Measurements from ENCODE around the gene LYST.
A peak's percentile ranks its signal among the peaks of the same experiment; 100 is the strongest.
"Not testable (repeated sequence)": the region's sequence is repeated elsewhere in the genome, so short reads cannot be mapped to it uniquely, and the experiment has no call there.

The LYST gene

DNA sequence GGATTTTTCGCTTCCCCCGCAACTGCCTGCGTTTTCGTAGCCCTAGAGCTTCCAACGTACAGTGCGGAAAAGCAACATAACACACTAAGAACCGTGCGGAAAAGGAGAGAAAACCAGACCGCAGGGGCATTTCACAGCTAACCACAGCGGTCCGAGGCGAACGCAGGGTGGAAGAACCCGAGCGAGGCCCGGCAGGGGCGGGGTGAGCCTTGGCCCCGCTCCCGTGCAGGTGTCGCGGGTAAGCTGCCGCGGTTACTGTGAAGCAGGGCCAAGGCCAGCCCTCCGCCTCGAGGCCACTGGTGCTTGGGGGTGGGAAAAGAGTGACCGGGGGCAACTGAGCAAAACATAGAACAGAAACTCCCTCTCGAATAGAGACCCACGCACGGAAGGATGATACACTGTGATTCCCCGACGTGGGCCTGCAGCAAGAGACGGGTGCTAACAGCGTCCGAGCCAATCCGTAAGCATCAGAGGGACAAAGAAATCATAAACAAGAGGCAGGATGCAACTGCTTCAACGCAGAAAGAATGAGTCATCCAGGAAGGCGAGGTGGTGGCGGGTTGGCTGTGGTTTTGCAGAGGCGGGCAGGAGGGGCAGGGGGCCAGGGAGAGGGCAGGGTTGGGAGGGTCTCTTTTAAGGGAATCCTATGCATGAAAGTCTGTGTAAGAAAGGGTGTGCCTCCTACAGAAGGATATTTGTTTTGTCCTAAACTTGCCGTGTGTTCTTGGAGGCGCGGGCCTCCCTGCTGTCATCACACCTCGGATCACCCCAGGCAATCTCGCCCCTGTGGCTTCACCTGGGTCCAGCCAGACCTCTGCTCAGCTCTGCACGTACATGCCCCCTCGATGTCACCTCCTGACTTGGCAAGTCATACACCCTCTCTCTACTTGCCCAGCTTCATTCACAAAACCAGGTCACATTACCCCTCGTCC, 224.4 kb downstream of the LYST start:
- DNase-seq (ENCODE audit: low read depth in 2 of 2, low spot score in 1 of 2) = peak; percentile 19 to 41

DNA sequence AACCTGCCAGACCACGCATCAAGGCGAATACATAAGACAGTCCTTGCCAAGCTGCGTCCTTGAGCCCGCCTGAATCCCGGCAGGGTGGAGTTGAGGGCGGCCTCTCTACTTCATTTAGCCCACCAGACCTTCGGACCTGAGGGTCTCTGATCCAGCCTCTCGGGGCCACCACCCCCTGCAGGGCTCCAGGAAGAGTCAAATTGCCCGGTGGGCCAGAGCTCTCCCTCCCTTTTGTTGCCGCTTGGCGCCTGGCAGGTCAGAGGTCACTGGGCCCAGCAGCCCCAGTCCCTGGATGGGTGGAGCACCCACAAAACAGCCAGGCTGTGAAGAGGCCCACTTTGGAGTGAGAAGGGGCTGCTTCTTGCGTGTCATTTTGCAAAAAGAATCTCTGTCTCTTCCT, 226.1 kb downstream of the LYST start:
- DNase-seq (ENCODE audit: low read depth in 2 of 2, low spot score in 1 of 2) = no peak

DNA sequence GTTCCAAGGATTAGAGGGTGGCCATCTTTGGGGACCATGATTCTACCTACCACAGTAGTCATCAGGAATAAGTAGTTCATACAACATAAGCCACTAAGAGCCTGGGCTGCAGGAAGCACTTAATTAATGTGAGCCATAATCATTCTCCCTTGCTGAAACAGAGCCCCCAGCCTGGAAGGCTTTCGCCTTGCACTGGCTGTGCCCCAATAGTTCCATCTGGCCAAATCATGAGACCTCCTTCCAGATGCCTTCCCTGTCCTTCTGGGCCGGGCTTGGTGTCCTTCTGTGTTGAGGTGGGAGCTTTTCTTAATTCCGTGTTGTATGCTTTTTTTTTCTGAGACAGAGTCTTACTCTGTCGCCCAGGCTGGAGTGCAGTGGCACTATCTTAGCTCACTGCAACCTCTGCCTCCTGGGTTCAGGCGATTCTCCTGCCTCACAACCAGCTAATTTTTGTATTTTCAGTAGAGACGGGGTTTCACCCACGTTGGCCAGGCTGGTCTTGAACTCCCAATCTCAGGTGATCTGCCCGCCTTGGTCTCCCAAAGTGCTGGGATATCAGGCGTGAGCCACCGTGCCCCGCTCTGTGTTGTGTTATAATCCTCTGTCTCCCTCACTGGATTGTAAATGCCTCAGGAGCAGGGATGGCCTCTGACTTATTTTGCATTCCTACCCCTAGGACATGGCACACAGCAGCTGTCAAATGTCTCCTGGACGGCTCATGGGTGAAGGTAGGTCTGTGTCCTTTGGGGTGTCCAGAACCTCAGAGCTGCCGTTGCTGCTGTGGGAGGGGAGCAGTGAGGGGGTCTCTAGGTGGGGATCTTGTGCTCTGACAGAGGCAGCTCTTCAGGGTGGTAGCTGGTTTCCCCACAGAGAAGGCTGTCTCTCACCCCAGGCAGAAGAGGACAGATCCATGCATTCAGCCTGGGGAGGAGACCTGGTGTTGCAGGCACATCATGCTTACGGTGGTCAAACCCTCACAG, 227.2 kb downstream of the LYST start:
- DNase-seq (ENCODE audit: low read depth in 2 of 2, low spot score in 1 of 2) = no peak

- not testable (repeated sequence) for DNase-seq (ENCODE audit: low read depth in 2 of 2, low spot score in 1 of 2)
Measured at GRCh38 chr1:235638612-235639011, 228.1 kb downstream of the LYST start.

GRCh38 chr1:235637756-235638534, 228.8 kb downstream of the LYST start:
- DNase-seq (ENCODE audit: low read depth in 2 of 2, low spot score in 1 of 2) = no peak

- no peak for DNase-seq (ENCODE audit: low read depth in 2 of 2, low spot score in 1 of 2)
Measured at GRCh38 chr1:235635938-235636662, 230.6 kb downstream of the LYST start.

DNA sequence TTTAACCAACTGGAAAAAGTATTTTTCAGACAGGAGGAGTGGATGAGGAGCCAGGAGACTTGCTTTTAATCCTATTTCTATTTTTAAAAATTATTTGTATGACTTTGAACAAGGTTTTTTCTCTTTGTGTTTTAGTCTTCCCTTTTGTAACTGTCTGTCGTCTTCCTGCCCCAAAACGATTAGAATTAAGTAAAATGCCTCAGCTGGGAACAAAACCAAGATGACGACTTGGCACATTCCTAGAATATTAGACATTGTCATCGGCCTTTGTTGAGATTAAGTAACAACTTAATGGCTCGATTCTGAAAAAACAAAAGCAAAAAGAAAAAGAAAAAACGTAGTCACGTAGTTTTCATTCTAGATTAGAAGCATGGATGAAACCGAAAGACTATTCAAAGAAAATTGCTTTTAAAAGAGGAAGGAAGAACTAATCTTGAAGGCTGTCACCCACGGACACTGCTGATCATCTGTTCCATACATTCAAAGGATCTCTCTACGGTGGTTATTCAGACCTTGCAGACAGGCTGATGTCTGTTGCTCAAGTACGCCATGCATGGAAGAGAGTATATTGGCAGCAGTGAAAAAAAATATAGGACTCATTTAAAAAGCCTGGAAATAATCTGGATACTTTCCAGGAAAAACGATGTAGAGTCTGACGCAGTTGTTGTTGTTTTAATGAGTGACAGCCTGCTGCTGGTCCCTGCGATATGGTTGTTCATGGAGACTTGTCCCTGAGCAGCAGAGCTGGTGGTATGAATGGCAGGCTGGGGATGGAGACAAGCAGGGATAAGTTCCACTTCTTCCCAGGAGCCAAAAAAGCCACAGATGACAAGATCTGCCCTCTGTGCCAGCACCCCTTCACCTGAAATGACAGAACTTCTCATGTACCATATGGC, 234.0 kb downstream of the LYST start:
- DNase-seq (ENCODE audit: low read depth in 2 of 2, low spot score in 1 of 2) = no peak

- no peak for DNase-seq (ENCODE audit: low read depth in 2 of 2, low spot score in 1 of 2)
Measured at GRCh38 chr1:235631816-235632215, 234.9 kb downstream of the LYST start.

- DNase-seq (ENCODE audit: low read depth in 2 of 2, low spot score in 1 of 2) = no peak
Measured at GRCh38 chr1:235628316-235629005, 238.2 kb downstream of the LYST start.

DNA sequence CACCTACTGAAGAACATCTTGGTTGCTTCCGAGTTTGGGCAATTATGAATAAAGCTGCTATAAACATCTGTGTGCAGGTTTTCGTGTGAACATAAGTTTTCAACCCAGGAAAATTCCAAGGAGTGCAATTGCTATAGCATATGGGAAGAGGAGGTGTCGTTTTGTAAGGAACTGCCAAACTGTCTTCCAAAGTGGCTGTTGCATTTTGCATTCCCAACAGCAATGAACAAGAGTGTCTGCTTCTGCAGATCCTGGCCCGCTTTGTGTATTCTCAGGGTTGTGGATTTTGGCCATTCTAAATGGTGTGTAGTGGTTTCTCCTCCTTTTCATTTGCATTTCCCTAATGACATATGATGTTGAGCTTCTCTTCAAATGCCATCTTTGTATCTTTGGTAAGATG, 240.9 kb downstream of the LYST start:
- DNase-seq (ENCODE audit: low read depth in 2 of 2, low spot score in 1 of 2) = no peak

GRCh38 chr1:235625340-235625739, 241.4 kb downstream of the LYST start:
- DNase-seq (ENCODE audit: low read depth in 2 of 2, low spot score in 1 of 2) = no peak

DNA sequence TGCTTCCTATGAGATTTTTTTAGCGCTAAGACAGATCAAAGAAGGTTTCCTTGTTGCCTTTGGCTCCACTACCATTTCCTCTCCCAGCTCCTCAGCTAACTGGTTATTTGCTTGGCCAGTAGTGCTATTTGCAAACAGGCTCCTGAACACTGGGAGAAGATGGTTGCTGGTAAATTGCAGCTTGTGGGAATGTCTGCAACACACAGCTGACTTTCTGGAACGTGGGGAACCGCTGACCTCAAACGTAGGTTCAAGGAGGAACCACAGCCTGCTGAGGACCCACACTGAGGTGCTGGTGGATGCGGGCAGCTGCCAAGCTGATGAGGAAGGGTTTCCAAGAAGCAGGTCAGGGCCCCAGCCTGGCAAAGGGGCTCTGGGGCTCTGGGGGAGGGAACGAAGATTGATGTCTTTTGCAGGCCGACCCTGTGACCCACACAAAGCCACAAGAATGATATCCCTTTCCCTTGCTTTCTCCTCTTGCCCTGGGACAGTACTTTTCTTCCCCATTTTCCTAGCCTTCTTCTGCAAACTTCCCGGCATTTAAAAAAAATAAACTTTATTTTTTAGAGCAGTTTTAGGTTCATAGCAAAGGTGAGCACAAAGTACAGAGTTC, 241.9 kb downstream of the LYST start:
- DNase-seq (ENCODE audit: low read depth in 2 of 2, low spot score in 1 of 2) = no peak

DNA sequence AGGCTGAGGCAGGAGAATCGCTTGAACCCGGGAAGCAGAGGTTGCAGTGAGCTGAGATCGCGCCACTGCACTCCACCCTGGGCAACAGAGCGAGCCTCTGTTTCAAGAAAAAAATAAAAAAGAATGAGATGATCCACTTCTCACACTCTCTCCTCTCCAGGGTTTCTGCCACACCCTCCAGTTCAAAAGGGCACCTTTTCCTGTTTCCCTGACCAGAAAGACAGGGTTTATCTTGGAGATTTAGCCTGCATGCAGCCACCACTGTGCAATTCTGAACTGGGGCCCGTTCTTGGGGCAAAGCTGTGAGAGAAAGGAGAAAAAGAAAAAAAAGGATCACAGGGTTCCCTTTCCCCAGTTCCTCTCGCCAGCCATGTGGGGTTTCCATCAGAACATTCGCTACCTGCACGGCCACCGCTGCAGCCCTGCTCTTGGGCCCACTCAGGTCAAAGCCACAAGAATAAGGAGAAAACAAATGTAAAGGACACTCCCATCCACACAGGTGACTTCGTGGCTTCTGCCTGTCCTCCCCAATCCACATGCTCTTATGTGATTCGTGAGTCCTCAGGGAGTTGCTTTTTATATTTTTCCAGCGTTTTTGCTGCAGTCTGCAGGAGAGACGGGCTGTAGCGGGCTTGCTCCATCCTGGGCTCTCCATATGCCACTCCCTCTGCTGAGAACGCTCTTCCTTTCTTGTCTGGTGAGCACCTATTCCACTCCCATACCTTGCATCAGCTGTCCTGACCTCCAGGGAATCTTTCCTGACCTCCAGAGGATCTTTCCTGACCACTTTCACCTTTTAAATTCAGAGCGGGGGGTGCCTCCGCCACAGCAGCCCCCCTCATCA, 243.5 kb downstream of the LYST start:
- no peak for DNase-seq (ENCODE audit: low read depth in 2 of 2, low spot score in 1 of 2)

DNA sequence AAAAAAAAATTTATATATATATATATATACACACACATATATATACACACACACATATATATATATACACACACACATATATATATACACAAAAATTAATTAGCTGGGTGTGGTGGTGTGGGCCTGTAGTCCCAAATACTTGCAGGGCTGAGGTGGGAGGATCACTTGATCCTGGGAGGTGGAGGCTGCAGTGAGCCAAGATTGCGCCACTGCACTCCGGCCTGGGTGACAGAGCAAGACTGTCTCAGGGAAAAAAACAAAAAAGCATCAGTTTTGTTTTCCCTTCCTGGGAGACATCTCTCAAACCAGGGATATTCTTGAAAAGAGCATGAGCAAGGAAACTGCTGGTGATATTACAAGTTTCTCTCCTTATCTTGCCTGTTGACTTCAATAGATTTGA, 247.6 kb downstream of the LYST start:
- DNase-seq (ENCODE audit: low read depth in 2 of 2, low spot score in 1 of 2) = not testable (repeated sequence)

DNA sequence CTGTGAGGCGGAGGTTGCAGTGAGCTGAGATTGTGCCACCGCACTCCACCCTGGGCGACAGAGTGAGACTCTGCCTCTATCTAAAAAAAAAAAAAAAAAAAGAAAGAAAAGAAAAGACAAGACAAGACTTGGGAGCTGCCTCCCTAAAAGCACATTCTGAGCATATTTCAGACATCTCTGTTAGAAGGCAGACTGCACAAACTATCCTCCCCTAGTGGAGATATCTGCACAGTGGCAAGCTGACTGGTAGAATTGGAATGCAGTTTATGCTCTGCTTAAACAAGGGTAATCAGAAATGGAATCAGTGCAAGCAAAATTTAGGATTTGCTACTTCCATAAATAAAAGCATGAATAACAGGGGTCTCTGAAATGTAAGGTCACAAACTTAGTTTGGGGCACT, 248.9 kb downstream of the LYST start:
- no peak for DNase-seq (ENCODE audit: low read depth in 2 of 2, low spot score in 1 of 2)

GRCh38 chr1:235617140-235617539, 249.6 kb downstream of the LYST start:
- DNase-seq (ENCODE audit: low read depth in 2 of 2, low spot score in 1 of 2) = no peak

GRCh38 chr1:235614442-235614954, 252.2 kb downstream of the LYST start:
- DNase-seq (ENCODE audit: low read depth in 2 of 2, low spot score in 1 of 2) = no peak

All from stimulated activated CD8-positive, alpha-beta memory T cell treated with anti-CD3 and anti-CD28 coated beads, Interleukin-4, amount 100 ng/mL, for 1 hour (primary cell).